K562 (cell line): Measurements from ENCODE around the gene ZBTB49. TPM values are rescaled to one million over a fixed set of nuclear protein-coding genes. Genes with fewer than 3 reads are reported as not detected.
A peak's percentile ranks its signal among the peaks of the same experiment; 100 is the strongest.

ENCODE experiments used
- CEBPZ ChIP-seq: fragments of 150-350 bp; IDR thresholded peaks from 2 replicates; pipeline ENCODE4 v1.6.1; 2014; ENCODE audit warnings: low read depth, mild to moderate bottlenecking, low read length, borderline replicate concordance
- CHCHD3 ChIP-seq: fragments of 250-450 bp; sonication (Bioruptor Pico); IDR thresholded peaks from 2 replicates; pipeline ENCODE4 v2.1.2; 2022; ENCODE audit warnings: mild to moderate bottlenecking
- GABPB1 ChIP-seq: sonication (generic); formaldehyde crosslinking; IDR thresholded peaks from 2 replicates; pipeline ENCODE4 v1.8.0; 2022; ENCODE audit warnings: mild to moderate bottlenecking, missing genetic modification reagents
- HDAC1 ChIP-seq, 2 experiments: fragments of 450-650 bp; IDR thresholded peaks; 2 replicates each; pipeline ENCODE4 v1.6.1; 2016 to 2017; ENCODE audit warnings: inconsistent platforms in 1 of 2, mild to moderate bottlenecking in 1 of 2, moderate library complexity in 1 of 2
- HSF4 ChIP-seq: fragments of 250-450 bp; sonication (Bioruptor Pico); IDR thresholded peaks from 2 replicates; pipeline ENCODE4 v2.1.2; 2022; ENCODE audit warnings: mild to moderate bottlenecking, moderate library complexity, borderline replicate concordance
- NCOA4 ChIP-seq: fragments of 450-650 bp; IDR thresholded peaks from 2 replicates; pipeline ENCODE4 v1.6.1; 2018; ENCODE audit warnings: mild to moderate bottlenecking; ENCODE audit not compliant: partially characterized antibody
- RAD21 ChIP-seq, 2 experiments: fragments of 250-450 bp in 1 of 2; fragments of 450-650 bp in 1 of 2; sonication (Bioruptor Pico) in 1 of 2; formaldehyde crosslinking in 1 of 2; IDR thresholded peaks in 1 of 2; conservative IDR thresholded peaks in 1 of 2; 2 replicates each; pipeline versions ENCODE4 v1.4.0 to v1.8.0; 2020 to 2022; ENCODE audit warnings: mild to moderate bottlenecking in 2 of 2, moderate library complexity in 1 of 2
- RHOXF2B ChIP-seq: fragments of 250-450 bp; sonication (Bioruptor Pico); conservative IDR thresholded peaks from 2 replicates; pipeline ENCODE4 v1.5.1; 2021
- ZNF121 ChIP-seq: sonication (generic); formaldehyde crosslinking; conservative IDR thresholded peaks from 2 replicates; pipeline ENCODE4 v1.8.0; 2022; ENCODE audit warnings: missing genetic modification reagents
- ZNF24 ChIP-seq: fragments of 450-650 bp; IDR thresholded peaks from 2 replicates; pipeline ENCODE4 v1.6.1; 2016
- ZNF274 ChIP-seq: IDR thresholded peaks from 2 replicates; pipeline ENCODE4 v1.6.1; 2011; ENCODE audit warnings: low read depth, mild to moderate bottlenecking, low read length, moderate library complexity, borderline replicate concordance
- ZNF695 ChIP-seq: fragments of 450-650 bp; formaldehyde crosslinking; IDR thresholded peaks from 2 replicates; pipeline ENCODE4 v1.4.0; 2020; ENCODE audit warnings: mild to moderate bottlenecking, moderate library complexity
- polyA plus RNA-seq, 8 experiments: library from polyadenylated mRNA; depleted of rRNA in 4 of 8; stranded (reverse) in 5 of 8; unstranded in 3 of 8; fragments of >200 nt; fragmentation: Nextera tagmentation in 2 of 8; fragmentation: Illumina TruSeq in 1 of 8; extraction: Ambion mirVana in 2 of 8; extraction: Trizol in 1 of 8; gene quantifications; 2 replicates each; pipeline versions ENCODE4 v1.2.1 to v1.2.3, GENCODE V29; 2011 to 2014; ENCODE audit warnings: inconsistent platforms in 1 of 8, missing spikeins in 1 of 8
- total RNA-seq, 7 experiments: library from RNA; depleted of rRNA in 6 of 7; stranded (reverse); fragments of >200 nt in 6 of 7; fragmentation: Illumina TruSeq in 2 of 7; extraction: Trizol in 2 of 7; gene quantifications; 2 replicates each; pipeline versions ENCODE4 v1.2.1 to v1.2.3, GENCODE V29; 2011 to 2021; ENCODE audit warnings: low replicate concordance in 1 of 7
- TF ChIP-seq, protein P1 (sequence below): fragments of 250-450 bp; sonication (Bioruptor Pico); IDR thresholded peaks from 2 replicates; pipeline ENCODE4 v1.5.0; 2021
- TF ChIP-seq, protein P2 (sequence below): sonication (generic); formaldehyde crosslinking; IDR thresholded peaks from 2 replicates; pipeline ENCODE4 v1.8.0; 2023; ENCODE audit warnings: mild to moderate bottlenecking, missing genetic modification reagents
- TF ChIP-seq, protein P3 (sequence below): IDR thresholded peaks from 2 replicates; pipeline ENCODE4 v1.6.1; 2011; ENCODE audit warnings: borderline replicate concordance, low read depth, mild to moderate bottlenecking, moderate library complexity, low read length; ENCODE audit not compliant: insufficient read depth, poor library complexity, severe bottlenecking

The ZBTB49 gene
- total and polyA plus RNA-seq, 9 of the 15 experiments (the other 6 are each of a cell fraction or from before 2014, with no cell fraction given): 0.49 to 8.0 (median 4.2) TPM

- TF ChIP-seq, protein P1, sequence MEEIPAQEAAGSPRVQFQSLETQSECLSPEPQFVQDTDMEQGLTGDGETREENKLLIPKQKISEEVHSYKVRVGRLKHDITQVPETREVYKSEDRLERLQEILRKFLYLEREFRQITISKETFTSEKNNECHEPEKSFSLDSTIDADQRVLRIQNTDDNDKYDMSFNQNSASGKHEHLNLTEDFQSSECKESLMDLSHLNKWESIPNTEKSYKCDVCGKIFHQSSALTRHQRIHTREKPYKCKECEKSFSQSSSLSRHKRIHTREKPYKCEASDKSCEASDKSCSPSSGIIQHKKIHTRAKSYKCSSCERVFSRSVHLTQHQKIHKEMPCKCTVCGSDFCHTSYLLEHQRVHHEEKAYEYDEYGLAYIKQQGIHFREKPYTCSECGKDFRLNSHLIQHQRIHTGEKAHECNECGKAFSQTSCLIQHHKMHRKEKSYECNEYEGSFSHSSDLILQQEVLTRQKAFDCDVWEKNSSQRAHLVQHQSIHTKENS (CRISPR knock-in tag): no peak
- TF ChIP-seq GABPB1 (peak; percentile 99), ZNF121 (CRISPR knock-in tag) (no peak), HDAC1 (IDR thresholded peaks at IDR 0.05) (peak in 1 of 2 experiments; percentile 70; a peak in 2 of 4 replicates), CEBPZ (no peak), RAD21 (CRISPR knock-in tag; conservative IDR thresholded peaks at IDR 0.05 in 1 of 2, IDR thresholded peaks at IDR 0.05 in 1 of 2) (0 out of 4 replicates have a peak, but pooled peaks have one; percentile 2 to 9), CHCHD3 (CRISPR knock-in tag) (peak; percentile 50; the same call in 1 of the 2 replicates), HSF4 (CRISPR knock-in tag) (no peak), NCOA4 (no peak), RHOXF2B (CRISPR knock-in tag) (no peak), ZNF695 (CRISPR knock-in tag) (no peak), ZNF24 (0 out of 2 replicates have a peak, but pooled peaks have one; percentile 67), ZNF274 (no peak)
- TF ChIP-seq, protein P2, sequence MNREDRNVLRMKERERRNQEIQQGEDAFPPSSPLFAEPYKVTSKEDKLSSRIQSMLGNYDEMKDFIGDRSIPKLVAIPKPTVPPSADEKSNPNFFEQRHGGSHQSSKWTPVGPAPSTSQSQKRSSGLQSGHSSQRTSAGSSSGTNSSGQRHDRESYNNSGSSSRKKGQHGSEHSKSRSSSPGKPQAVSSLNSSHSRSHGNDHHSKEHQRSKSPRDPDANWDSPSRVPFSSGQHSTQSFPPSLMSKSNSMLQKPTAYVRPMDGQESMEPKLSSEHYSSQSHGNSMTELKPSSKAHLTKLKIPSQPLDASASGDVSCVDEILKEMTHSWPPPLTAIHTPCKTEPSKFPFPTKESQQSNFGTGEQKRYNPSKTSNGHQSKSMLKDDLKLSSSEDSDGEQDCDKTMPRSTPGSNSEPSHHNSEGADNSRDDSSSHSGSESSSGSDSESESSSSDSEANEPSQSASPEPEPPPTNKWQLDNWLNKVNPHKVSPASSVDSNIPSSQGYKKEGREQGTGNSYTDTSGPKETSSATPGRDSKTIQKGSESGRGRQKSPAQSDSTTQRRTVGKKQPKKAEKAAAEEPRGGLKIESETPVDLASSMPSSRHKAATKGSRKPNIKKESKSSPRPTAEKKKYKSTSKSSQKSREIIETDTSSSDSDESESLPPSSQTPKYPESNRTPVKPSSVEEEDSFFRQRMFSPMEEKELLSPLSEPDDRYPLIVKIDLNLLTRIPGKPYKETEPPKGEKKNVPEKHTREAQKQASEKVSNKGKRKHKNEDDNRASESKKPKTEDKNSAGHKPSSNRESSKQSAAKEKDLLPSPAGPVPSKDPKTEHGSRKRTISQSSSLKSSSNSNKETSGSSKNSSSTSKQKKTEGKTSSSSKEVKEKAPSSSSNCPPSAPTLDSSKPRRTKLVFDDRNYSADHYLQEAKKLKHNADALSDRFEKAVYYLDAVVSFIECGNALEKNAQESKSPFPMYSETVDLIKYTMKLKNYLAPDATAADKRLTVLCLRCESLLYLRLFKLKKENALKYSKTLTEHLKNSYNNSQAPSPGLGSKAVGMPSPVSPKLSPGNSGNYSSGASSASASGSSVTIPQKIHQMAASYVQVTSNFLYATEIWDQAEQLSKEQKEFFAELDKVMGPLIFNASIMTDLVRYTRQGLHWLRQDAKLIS (CRISPR knock-in tag): 0 out of 2 replicates have a peak, but pooled peaks have one; percentile 56
- TF ChIP-seq, protein P3, sequence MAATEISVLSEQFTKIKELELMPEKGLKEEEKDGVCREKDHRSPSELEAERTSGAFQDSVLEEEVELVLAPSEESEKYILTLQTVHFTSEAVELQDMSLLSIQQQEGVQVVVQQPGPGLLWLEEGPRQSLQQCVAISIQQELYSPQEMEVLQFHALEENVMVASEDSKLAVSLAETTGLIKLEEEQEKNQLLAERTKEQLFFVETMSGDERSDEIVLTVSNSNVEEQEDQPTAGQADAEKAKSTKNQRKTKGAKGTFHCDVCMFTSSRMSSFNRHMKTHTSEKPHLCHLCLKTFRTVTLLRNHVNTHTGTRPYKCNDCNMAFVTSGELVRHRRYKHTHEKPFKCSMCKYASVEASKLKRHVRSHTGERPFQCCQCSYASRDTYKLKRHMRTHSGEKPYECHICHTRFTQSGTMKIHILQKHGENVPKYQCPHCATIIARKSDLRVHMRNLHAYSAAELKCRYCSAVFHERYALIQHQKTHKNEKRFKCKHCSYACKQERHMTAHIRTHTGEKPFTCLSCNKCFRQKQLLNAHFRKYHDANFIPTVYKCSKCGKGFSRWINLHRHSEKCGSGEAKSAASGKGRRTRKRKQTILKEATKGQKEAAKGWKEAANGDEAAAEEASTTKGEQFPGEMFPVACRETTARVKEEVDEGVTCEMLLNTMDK: peak; percentile 32
Observed at GRCh38 chr4:4248029-4248884, 41.8 kb upstream of the ZBTB49 start, which contains the start of gene TMEM128 (continued).
